GM19238 (cell line): ENCODE data around the gene MMP23B.
"Not testable (repeated sequence)": the region's sequence is repeated elsewhere in the genome, so short reads cannot be mapped to it uniquely, and the experiment has no call there.

ENCODE experiments used
- DNase-seq: peaks from one replicate; pipeline ENCODE4 v3.0.0; 2011; ENCODE audit warnings: low spot score; ENCODE audit not compliant: insufficient read length

Gene MMP23B

DNA sequence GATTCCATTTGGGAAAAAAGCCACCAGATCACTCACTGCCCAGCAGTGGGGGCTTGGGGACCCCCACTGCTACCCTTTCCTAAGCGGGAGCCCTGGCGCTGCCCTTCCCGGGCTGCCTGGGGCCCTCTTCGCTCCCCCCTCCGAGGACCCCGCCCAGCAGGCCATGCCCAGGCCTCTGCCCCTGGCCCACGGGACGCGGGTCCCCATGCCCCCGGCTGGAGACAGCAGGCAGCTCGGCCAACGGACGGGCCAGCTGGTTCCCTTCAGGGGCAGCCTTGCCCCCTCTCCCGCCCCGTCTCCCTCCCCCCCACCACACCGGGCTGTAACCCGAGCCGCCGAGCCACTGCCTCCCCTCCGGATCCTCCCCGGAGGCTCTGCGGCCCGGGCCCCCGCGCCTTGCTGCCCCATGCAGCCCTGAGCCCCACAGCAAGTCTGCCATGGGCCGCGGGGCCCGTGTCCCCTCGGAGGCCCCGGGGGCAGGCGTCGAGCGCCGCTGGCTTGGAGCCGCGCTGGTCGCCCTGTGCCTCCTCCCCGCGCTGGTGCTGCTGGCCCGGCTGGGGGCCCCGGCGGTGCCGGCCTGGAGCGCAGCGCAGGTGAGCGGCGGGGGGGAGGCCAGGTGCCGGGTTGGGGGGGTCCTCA lies at the start of gene MMP23B:
Gene MMP23B (plus strand): TSS at position 392 of the 639 bp plus-strand sequence. CDS start 46 bp downstream, at position 438.
- no peak for DNase-seq

DNA sequence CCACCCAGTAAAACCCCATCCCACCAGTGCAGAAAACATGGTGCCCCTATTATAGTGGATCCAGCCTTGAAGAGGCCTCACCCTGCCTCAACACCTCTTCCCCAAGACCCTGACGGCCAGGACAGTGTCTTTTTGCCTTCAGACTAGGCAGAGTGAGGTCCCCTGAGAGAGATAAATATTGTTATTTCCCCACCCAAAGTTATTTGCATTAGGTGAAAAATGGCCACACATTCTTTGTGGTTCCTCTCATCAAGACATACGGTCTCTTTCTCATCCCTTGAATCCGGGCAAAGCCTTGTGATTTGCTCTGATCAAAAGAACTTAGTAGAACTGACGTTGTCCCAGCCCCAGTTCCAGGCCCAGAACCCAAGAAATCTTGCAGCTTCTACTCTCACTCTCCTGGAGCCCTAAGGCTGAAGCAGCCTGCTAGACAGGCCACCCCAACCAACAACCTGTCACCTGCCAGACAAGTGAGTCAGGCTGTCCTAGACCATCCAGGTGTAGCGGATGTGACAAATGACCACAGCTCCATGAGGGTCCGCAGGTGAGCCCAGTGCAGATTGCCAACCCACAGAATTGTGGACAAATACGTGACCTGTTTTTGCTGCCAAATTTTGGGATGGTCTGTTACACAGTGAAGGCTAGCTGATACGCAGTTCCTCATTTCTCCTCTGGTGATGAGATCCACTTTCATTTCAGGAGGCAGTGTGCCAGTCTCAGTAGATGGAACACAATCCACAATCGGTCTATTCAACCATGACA lies 49.2 kb upstream of the MMP23B start:
- DNase-seq: no peak

DNA sequence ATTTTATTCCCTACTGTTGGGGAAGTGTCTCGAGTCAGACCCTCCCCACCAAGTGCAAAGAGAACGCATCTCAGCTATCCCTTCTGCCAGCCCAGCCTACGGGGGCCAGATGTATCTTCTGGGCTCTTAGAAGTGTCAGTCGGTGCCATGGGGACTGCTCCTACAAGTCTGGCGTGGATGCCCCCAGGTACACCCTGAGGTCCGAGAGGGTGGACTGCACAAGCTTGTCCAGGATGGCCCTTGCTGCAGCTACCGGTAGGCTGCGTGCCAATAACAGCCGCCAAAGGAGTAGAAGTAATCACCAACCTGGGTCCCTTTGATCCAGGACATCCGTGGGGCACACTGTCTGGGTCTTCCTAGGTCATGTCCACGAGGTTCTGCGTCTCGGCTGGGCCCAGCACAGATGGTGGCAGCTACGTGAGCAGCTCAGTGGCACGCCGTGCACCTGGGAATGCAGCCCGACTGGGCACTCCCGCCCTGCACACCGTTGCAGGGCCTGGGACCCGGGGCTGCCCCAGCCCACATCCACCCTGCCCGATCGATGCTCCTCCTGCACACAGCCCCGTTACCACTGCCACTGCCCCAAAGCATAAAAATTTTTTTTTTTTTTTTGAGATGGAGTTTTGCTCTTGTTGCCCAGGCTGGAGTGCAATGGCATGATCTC lies 48.5 kb upstream of the MMP23B start:
- no peak for DNase-seq

DNA sequence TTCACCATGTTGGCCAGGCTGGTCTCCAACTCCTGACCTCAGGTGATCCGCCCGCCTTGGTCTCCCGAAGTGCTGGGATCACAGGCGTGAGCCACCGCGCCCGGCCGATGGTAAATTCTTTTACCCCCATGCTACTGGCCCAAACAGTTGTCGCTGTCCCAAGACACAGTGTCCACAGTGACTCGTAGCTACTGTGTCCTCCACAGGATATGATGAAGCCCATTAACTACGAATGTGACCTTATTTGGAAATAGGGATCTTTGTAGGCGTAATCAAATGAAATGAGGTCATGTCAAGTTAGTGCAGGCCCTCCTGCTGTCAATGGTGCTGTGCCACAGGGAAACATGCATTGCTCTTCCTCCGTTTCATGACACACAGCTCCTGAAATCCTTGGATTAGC lies 40.5 kb upstream of the MMP23B start:
- no peak for DNase-seq

DNA sequence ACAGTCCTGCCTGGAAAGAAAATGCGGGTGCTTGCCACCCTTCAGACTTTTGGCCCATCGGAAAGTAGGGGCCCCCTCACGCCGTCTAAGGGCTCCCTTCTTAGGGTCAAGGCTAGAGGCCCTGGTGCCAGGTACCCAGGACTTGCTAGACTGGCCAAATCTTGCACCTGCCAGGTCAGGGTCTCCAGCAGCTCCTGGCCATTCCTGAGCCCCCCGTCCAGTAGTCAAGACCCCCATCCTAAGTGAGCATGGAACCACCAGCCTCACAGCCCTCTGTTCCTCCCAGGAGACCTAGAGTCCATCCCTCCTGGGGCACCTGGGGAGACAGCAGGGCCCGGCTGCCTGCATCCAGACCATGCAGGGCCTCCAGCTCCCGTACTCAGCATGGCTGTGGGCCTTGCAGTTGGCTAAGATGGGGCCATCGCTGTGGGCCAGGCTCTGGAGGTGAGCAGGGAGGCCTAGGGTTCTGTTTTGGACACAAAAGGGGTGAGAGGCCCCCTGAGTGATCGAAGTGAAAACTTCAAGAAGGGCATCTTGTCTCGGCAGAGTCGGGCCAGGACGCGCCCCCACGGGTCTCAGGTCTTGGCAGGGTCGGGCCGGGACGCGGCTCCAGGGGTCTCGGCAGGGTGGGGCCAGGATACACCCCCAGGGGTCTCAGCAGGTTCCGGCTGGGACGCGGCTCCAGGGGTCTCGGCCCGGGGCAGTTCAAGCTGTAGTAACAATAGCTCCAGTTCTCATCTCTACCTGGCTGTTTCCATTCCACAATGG lies 38.0 kb upstream of the MMP23B start:
- no peak for DNase-seq

DNA sequence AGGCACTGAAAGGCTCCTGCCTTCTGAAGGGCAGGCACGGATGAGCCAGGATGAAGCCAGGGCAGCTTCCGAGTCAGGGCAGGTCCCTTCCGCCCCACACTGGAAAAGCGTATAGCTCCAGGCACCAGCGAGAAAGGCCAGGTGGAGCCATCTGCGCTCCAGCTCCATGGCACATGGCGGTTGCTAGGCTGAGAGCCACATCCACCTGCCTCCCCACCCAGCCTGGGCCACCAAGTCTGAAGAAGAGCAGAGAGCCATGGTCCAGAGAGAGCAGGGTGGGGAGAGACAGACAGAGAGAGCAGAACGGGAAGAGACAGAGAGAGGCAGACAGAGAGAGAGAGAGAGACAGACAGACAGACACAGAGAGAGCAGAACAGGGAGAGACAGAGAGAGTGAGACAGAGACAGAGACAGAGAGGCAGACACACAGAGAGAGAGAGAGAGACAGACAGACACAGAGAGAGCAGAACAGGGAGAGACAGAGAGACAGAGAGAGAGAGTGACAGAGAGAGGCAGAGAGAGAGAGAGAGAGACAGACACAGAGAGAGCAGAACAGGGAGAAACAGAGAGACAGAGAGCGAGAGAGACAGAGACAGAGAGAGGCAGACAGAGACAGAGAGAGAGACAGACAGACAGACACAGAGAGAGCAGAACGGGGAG lies 37.2 kb upstream of the MMP23B start:
- DNase-seq: no peak

DNA sequence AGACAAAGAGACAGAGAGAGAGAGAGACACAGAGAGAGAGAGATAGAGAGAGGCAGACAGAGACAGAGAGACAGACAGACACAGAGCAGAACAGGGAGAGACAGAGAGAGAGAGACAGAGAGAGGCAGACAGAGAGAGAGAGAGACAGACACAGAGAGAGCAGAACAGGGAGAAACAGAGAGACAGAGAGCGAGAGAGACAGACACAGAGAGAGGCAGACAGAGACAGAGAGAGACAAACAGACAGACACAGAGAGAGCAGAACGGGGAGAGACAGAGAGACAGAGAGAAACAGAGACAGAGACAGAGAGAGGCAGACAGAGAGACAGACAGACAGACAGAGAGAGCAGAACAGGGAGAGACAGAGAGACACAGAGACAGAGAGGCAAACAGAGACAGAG lies 36.6 kb upstream of the MMP23B start:
- not testable (repeated sequence) for DNase-seq

- DNase-seq: no peak
Measured at GRCh38 chr1:1596493-1597274, 35.3 kb upstream of the MMP23B start.

- no peak for DNase-seq
Measured at GRCh38 chr1:1597275-1597930, 34.6 kb upstream of the MMP23B start.

DNA sequence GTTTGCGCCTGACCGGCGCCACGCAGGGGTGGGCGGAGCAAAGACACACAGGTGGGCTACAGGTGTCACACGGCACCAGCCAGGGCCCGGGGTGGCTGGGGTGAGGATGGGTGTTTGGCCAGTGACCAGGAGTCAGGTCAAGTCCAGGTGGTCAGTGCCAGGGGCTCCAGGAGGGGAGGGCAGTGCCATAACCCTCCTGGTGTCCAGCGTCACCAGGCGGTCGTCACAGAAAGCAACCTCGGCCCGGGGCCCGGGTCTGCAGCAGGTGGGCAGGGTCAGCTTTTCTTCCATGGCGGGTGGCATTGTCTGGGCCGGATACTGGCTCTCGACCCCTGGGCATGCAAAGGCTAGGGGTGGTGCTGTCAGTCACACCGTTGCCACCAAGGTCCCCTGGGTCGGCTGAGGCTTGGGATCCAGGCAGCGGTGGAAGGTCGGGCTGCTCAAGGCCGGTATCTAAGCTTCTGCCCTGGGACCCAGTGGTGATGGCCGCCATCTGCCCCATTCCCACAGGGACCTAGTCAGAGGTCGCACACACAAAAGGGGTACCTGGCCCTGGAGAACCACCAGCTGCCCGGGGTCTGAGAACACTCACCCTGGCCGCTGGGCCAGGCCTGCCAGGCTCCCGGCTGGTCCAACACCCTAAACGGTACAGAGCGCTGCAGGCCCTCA lies 33.8 kb upstream of the MMP23B start:
- no peak for DNase-seq

DNA sequence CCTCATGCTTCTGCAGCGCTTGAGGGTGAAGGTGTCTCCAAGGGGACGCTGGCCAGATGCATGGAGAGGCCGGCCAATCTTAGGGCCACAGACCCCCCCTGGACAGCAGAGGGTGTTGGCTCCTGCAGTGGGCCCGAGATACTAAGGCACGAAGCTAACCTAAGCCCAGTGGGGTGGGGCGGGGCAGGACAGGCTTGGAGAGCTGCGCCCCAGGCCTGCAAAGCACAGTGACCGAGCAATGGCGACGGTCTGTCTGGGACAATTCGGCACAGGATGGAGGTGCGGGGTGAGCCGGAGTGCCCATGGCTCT lies 33.3 kb upstream of the MMP23B start:
- no peak for DNase-seq

DNA sequence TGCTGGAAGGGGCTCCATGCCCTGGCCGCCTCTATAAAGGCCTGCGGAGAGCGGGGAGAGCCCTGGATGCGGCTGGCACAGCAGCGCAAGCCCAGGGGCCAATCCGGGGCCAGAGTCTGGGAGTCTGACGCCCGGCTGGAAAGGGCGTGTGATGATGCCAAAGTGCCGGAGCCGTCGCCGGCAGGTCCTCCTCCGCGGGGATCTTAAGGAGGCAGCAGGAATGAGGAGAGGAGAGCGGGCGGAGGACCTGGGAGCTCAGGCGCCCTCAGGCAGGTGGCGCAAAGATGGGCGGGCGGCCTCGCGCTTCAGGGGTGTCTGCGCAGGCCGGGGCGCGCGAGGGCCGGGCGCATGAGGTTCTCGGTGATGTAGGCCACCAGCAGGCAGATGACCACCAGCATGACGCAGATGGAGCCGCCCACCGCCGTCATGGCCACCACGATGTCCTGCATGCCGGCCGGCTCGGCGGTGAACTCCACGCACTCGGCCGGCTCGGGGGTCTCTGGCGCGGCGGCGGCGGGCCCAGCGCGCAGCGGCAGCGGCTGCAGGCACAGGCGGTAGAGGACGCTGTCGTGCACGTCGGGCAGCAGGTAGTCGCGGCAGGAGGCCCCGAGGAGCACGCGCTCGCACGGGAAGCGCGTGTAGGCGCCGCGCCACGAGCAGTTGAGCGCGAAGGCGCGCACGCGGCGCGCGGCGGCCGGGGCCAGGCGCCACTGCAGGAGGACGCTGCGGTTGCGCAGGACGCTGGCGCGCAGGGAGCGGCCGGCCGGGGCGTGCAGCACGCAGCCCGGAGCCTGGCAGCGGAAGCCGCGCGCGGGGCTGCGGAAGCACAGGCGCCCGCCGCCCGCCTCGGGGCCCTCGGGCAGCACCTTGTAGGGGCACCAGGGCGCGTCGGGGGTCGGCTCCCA lies 32.7 kb upstream of the MMP23B start:
- no peak for DNase-seq

GRCh38 chr1:1599935-1600860 lies 31.8 kb upstream of the MMP23B start, which contains the start of gene FNDC10:
TSS of gene FNDC10 (minus strand) at chr1:1600135. CDS start at chr1:1600015, 120 bp downstream.
- DNase-seq: no peak

- DNase-seq: no peak
Measured at GRCh38 chr1:1600861-1601563, 31.0 kb upstream of the MMP23B start.

DNA sequence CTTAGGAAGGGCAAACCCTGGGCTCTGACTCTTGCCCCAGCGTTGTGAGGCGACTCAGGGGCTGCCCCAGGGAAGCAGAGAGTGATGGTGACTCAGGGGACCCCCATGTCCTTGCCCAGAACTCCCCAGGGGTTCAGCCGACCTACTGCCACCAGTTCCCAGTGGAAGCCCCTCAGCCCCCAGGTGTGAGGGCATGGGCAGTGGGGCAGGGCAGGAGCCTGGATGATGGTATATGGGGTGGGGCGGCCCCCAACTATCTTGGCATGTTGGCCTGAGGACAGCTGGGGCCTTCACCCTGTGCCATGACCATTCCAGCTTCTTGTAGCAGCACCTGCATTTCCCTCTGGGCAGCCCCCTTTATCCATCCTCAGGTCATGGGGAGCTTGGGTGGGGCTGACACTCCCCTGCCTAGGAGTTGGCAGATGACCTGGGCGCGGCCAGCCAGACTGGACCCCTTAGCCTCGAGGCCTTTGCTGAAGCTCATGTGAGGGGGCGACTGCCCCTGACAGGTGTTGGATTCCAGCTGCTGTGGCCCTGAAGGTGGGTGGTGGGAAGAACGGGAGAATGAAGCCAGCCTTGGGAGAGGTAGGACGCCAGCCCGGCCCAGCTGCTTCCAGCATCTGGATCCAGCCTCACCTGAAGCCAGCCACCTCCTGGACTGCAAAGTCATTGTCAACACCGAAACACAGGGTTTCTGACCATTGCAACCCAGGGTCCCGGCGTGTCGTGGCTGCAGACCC lies 30.2 kb upstream of the MMP23B start:
- DNase-seq: no peak
